Activated CD4-positive, alpha-beta T cell treated with anti-CD3 and anti-CD28 coated beads, Interleukin-2, amount 50 U/mL, for 24 hours (primary cell): ENCODE measurements around the gene MIGA1.

Source experiments
- DNase-seq, 2 donors: peaks; one replicate each; pipeline ENCODE4 v3.0.0-alpha.2; 2020; ENCODE audit warnings: low read depth in 1 of 2, low spot score in 1 of 2

MIGA1 gene

GRCh38 chr1:77841574-77841973 is 62.1 kb downstream of the MIGA1 start:
- DNase-seq, result no peak

GRCh38 chr1:77845951-77846350 is 66.5 kb downstream of the MIGA1 start:
- no peak for DNase-seq

- DNase-seq, result no peak
These were observed 67.5 kb downstream of the MIGA1 start for GRCh38 chr1:77846966-77847365.

DNA sequence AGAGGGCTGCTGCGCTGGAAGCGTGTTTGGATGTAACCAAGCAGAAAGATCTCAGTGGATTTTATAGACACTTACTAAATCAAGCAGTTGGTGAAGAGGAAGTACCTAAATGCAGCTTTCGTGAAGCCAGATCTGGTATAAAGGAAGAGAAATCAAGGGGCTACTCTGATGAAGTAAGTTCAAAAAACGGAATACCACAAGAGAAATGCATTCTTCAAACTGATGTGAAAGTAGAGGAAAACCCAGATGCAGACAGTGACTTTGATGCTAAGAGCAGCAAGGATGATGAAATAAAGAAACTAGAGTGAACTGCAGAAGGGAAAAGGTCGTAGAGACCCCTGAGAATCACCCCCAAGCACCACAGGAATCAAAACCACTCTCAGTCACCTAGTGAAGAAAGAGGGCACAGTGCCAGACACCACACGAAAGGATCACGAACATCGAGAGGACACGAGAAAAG is 68.2 kb downstream of the MIGA1 start:
- DNase-seq, result no peak

GRCh38 chr1:77850082-77850481 is 70.6 kb downstream of the MIGA1 start:
- no peak for DNase-seq

DNA sequence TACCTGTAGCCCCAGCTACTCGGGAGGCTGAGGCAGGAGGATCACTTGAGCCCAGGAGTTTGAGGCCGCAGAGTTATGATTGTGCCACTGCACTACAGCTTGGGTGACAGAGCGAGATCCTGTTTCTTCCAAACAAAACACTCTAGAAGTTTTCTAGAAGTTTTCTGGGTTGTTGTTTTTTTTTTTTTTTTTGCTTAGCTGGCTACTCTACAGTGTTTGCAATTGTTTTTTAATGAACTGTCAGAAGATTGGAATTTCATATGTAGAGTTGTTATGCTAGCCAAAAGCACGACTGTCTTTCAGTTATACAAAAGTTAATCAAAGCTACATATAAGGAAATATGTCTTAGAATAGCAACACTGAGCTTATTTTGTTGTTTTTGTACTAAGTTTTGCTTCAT is 78.1 kb downstream of the MIGA1 start:
- no peak for DNase-seq

DNA sequence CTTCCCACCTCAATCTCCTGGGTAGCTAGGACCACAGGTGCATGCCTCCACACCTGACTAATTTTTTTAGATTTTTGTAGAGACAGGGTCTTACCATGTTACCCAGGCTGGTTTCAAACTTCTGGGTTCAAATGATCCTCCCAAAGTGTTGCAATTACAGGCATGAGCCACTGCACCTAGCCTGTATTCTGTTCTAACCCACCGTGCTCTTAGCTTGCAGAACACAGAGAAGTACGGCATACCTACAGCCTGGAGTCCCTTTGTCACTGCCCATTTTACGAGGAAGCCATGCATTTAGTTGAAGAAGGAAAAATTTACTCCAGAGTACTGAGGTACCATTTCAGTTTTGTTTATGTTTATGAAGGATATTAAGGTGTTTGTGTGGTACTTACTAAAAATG is 79.3 kb downstream of the MIGA1 start:
- no peak for DNase-seq

DNA sequence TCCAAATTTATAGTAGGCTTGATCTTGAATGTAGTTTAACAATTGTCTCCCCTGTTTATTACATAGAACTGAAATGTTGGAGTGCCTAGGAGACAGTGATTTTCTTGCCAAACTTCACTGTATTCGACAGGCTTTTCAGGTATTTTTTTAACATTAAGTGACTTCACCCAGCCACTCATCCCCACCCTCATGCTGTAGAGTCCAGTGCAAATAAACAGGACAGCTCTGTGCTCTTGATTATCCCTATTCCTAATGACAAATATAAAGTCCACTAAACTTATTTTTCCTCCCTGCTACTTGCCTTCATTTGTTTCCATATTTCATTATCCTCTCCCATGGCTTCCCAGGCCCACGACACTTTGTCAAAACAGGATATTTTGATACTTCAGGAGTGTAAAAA is 79.8 kb downstream of the MIGA1 start:
- DNase-seq, result no peak

DNA sequence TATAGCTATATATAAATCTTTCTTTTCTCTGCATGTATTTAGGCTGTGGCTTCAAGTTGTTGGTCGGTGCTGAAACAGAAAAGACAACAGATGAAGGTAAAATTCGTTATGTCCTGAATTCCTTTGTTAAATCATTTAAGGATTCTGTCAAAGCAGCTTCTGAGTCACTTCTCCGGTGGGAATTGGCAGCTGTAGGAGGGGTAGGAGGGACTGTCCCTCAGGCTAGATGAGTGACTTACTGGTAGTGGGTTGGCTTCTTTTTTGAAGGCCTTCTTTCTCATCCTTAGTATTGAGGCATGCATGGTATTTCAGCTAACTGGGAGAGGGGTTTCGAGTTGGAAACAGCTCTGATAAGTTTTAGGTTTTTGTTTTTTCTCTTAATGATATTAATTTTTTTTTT is 86.8 kb downstream of the MIGA1 start:
- no peak for DNase-seq

GRCh38 chr1:77872645-77873044 is 93.2 kb downstream of the MIGA1 start:
- no peak for DNase-seq

GRCh38 chr1:77873461-77873860 is 94.0 kb downstream of the MIGA1 start:
- DNase-seq, result no peak

GRCh38 chr1:77874804-77875445 is 95.5 kb downstream of the MIGA1 start:
- no peak for DNase-seq

- DNase-seq, result no peak
These were observed 97.4 kb downstream of the MIGA1 start for GRCh38 chr1:77876884-77877283.

GRCh38 chr1:77881061-77881460 is 101.6 kb downstream of the MIGA1 start:
- no peak for DNase-seq

- DNase-seq, result no peak
These were observed 103.0 kb downstream of the MIGA1 start for GRCh38 chr1:77882411-77882810.

DNA sequence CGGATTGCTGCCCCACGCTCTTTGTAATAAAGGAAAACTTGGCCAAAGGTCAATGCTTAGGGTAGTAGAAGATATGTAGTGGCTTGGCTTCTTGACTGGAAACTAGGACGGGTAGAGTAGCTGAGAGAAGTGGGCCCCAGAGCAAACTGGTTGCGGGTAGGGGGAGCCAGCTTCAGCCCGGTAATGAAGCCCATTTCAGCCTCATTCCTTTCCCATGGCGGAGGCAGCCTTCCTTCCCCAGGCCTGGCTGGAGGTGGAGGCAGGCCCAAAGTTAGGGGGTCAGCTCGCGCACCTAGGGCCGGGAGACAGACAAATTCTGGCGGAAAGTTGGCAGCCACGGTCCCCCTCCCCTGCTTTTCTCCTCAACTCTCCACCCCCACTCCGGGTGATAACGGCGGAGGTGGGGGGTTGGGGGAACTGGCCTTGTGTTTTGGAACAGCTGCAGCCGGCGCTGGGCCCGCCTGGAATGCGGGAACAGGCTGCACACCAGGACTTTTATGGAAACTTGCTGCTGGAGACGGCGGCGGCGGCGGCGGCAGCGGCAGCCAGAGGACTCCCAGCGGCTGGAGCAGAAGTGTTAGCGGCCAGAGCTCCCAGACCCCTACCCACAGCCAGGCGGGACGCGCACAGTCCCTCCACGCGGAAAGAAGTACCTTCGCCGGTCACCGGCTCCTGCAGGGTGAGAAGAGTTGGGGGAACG is 108.8 kb downstream of the MIGA1 start, which contains the start of gene NEXN:
Gene NEXN, plus strand, starts transcription at position 544 of the 700 bp plus-strand sequence. CDS start 27,483 bp downstream, outside the sequence.
- no peak for DNase-seq

DNA sequence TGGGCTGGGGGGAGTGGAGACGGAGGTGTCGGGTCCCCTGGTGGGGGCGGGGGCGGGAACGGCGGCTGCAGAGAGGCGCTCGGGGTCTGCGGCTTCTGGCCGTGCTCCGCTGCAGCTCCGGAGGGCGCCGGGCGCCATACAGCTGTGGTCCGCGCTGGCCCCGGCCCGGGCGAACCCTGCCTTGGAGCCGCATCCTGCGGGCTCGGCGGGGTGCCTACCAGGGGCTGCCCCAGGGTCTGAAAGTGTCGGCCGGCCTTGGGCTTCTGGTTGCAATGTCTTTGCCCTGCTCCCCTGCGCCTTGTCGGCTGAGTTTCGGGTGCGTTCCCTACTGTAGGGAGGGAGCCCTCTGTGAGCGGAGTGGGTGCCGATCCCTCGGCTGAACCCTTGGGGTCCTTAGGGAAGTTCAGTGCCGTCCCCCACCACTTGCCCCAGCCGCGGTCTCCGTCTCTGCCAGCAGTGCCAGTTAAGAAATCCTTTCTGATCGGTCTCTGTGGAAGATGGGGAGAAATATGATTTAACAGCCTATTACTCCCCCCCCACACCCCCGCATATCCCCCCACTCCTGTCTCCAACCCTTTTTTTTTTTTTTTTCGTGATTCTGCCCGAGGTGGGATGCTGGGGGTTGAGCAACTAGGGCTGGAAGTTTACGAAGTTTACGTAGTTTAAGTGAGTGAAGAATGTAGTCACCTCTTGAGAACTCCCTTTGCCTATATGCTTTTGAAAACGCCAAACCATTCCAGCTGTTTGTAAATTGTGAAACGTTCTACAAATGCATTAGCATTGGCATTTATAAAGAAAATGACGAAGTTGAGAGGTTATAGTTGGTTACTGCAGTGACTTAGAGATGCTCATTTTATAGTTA is 109.6 kb downstream of the MIGA1 start:
- no peak for DNase-seq

GRCh38 chr1:77889671-77890070 is 110.2 kb downstream of the MIGA1 start:
- no peak for DNase-seq

DNA sequence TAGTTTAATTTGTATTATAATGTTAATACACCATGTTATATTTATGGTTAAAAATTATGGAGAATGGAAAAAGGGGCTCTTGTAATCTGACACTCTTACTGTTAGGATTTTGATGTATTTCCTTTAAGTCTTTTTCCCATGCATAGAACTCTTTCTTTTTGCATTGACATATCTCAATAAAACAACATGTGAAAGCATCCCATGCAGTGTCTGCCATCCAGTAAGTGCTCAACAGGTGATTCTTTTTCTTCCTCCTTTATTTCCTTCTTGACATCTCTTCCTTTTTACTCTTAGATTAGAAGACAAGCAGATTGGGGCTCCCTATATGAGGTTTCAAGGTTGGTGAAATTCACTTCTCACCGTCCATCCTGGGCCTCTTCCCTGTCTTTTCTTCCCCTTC is 111.8 kb downstream of the MIGA1 start:
- no peak for DNase-seq

DNA sequence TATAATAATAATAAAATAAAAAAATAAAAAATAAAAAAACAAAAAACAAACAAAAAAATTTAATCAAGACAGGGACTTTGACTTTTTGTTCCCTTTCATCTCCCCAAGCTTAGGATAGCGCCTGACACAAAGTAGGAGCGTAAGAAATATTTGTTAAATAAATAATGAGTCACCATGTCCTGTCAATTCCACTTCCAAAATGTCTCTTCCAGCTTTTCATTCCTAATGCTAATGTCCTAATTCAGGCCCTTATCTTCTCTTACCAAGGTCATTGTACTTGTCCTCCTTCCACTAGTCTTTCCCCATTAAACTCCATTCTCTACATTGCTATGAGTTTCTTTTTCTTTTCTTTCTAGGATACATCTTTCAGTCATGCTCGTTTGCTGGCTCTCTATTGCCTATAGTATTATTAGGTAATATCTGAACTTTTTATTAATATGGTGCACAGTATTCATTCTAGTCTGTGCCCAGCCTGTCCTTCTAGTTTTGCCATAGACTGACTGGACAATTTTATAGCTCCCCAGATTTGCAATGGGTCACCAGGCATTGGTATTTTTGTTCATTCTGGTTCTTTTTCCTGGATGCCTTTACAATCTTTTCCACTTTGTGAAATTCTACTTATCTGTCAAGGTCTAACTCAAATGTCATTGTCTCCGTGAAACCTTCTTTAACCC is 120.3 kb downstream of the MIGA1 start:
- no peak for DNase-seq

DNA sequence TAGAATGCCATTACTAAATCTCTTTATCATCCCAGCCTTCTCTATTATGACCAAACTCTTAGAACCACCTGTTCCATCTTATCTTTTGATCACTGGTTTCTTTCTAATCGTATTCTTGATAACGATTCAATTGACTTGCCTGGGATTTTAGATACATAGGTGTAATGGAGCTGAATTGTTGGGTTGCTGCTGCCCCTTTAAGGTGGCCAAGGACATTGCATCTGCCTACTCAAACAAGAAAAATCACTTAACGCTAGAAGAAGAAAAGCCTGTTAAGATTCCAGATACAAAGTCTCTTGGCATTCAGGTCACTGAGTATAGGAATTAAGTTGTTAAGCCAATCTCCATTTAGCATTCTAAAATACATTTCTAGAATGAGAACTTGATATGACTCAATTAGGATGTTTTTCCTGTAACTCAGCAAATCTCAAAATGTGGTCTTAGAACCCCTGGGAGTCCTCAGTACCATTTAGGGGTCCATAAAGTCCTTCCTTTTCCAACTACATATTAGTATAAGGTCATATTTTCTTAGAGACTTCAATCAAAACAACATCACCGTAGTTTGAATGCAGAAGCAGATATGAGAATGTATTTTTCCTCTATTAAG is 121.3 kb downstream of the MIGA1 start:
- no peak for DNase-seq
